Measurements from ENCODE around the gene PDCD1LG2. TPM values are rescaled to one million over a fixed set of nuclear protein-coding genes. Genes with fewer than 3 reads are reported as not detected.

PDCD1LG2 gene
- total and polyA plus RNA-seq, 2 experiments from 2014 or later = not detected

- Histone ChIP-seq H3K36me3 (replicated peaks; ENCODE audit: insufficient read depth, low read depth) (no peaks in the 10 kb centered on the region), H3K79me2 (no peaks in the 10 kb centered on the region), H3K4me2 (no peak overlapping the region), H3K4me1 (ENCODE audit: insufficient read depth) (no peaks in the 10 kb centered on the region), H3K4me3 (no peak overlapping the region), H3K9me3 (ENCODE audit: low read depth) (no peaks in the 10 kb centered on the region), H3K27ac (no peak overlapping the region), H3K27me3 (no peaks in the 10 kb centered on the region), H3K9me2 (replicated peaks; ENCODE audit: insufficient read depth) (no peaks in the 10 kb centered on the region), H4K20me1 (ENCODE audit: insufficient read depth, poor library complexity, severe bottlenecking) (no peaks in the 10 kb centered on the region), H2AFZ (no peak overlapping the region)
- DNase-seq (ENCODE audit: low spot score) = no peak
- TF ChIP-seq CTCF (IDR thresholded peaks at IDR 0.05; ENCODE audit: poor library complexity) = no peak
- TF ChIP-seq EZH2phosphoT487 (IDR thresholded peaks at IDR 0.05; ENCODE audit: low read depth, severe bottlenecking, unreplicated experiment) = no peak
- no peak for TF ChIP-seq EZH2 (IDR thresholded peaks at IDR 0.05; ENCODE audit: borderline replicate concordance)
- 88% methylated on average over 2 of the region's 2 CpGs for WGBS (ENCODE audit: low lambda C conversion rate, missing lambda C conversion rate)
Observed at GRCh38 chr9:5575000-5575399, 64.7 kb downstream of the PDCD1LG2 start.

GRCh38 chr9:5577225-5577624, 66.9 kb downstream of the PDCD1LG2 start:
- Histone ChIP-seq H3K9me2 (replicated peaks; ENCODE audit: insufficient read depth) (no peaks in the 10 kb centered on the region), H3K4me3 (no peak overlapping the region), H3K4me1 (ENCODE audit: insufficient read depth) (no peaks in the 10 kb centered on the region), H3K4me2 (no peak overlapping the region), H3K27ac (no peak overlapping the region), H3K9me3 (ENCODE audit: low read depth) (no peaks in the 10 kb centered on the region), H2AFZ (no peak overlapping the region), H3K27me3 (no peaks in the 10 kb centered on the region), H4K20me1 (ENCODE audit: insufficient read depth, poor library complexity, severe bottlenecking) (no peaks in the 10 kb centered on the region), H3K79me2 (no peaks in the 10 kb centered on the region), H3K36me3 (replicated peaks; ENCODE audit: insufficient read depth, low read depth) (no peaks in the 10 kb centered on the region)
- 94% methylated on average over 2 of the region's 2 CpGs for WGBS (ENCODE audit: low lambda C conversion rate, missing lambda C conversion rate)
- no peak for DNase-seq (ENCODE audit: low spot score)
- no peak for TF ChIP-seq EZH2phosphoT487 (IDR thresholded peaks at IDR 0.05; ENCODE audit: low read depth, severe bottlenecking, unreplicated experiment)
- no peak for TF ChIP-seq EZH2 (IDR thresholded peaks at IDR 0.05; ENCODE audit: borderline replicate concordance)
- TF ChIP-seq CTCF (IDR thresholded peaks at IDR 0.05; ENCODE audit: poor library complexity) = no peak

GRCh38 chr9:5578018-5578697, 67.8 kb downstream of the PDCD1LG2 start:
- H2AFZ ChIP-seq = no peak overlapping the region
- no peak for DNase-seq (ENCODE audit: low spot score)
- no peak overlapping the region for H3K4me3 ChIP-seq
- H3K27me3 ChIP-seq = no peaks in the 10 kb centered on the region
- H3K27ac ChIP-seq = no peak overlapping the region
- TF ChIP-seq CTCF (IDR thresholded peaks at IDR 0.05; ENCODE audit: poor library complexity) (no peak), EZH2phosphoT487 (IDR thresholded peaks at IDR 0.05; ENCODE audit: low read depth, severe bottlenecking, unreplicated experiment) (no peak), EZH2 (IDR thresholded peaks at IDR 0.05; ENCODE audit: borderline replicate concordance) (no peak)
- no peak overlapping the region for H3K4me2 ChIP-seq
- H3K9me2 ChIP-seq (replicated peaks; ENCODE audit: insufficient read depth) = no peaks in the 10 kb centered on the region
- no peaks in the 10 kb centered on the region for H3K36me3 ChIP-seq (replicated peaks; ENCODE audit: insufficient read depth, low read depth)
- no peaks in the 10 kb centered on the region for H4K20me1 ChIP-seq (ENCODE audit: insufficient read depth, poor library complexity, severe bottlenecking)
- no peaks in the 10 kb centered on the region for H3K9me3 ChIP-seq (ENCODE audit: low read depth)
- no peaks in the 10 kb centered on the region for H3K4me1 ChIP-seq (ENCODE audit: insufficient read depth)
- no peaks in the 10 kb centered on the region for H3K79me2 ChIP-seq

GRCh38 chr9:5578698-5579085, 68.4 kb downstream of the PDCD1LG2 start:
- Histone ChIP-seq H3K4me2 (no peak overlapping the region), H3K9me3 (ENCODE audit: low read depth) (no peaks in the 10 kb centered on the region), H3K27ac (no peak overlapping the region), H4K20me1 (ENCODE audit: insufficient read depth, poor library complexity, severe bottlenecking) (no peaks in the 10 kb centered on the region), H3K79me2 (no peaks in the 10 kb centered on the region), H3K4me1 (ENCODE audit: insufficient read depth) (no peaks in the 10 kb centered on the region), H3K36me3 (replicated peaks; ENCODE audit: insufficient read depth, low read depth) (no peaks in the 10 kb centered on the region), H3K4me3 (no peak overlapping the region), H3K27me3 (no peaks in the 10 kb centered on the region), H2AFZ (no peak overlapping the region), H3K9me2 (replicated peaks; ENCODE audit: insufficient read depth) (no peaks in the 10 kb centered on the region)
- no peak for TF ChIP-seq EZH2phosphoT487 (IDR thresholded peaks at IDR 0.05; ENCODE audit: low read depth, severe bottlenecking, unreplicated experiment)
- no peak for TF ChIP-seq EZH2 (IDR thresholded peaks at IDR 0.05; ENCODE audit: borderline replicate concordance)
- DNase-seq (ENCODE audit: low spot score) = no peak

Measured in hepatocyte (in vitro differentiated cells).